Caki2 (cell line): Measurements from ENCODE around the gene HASPIN. TPM values are rescaled to one million over a fixed set of nuclear protein-coding genes. Genes with fewer than 3 reads are reported as not detected.
A peak's percentile ranks its signal among the peaks of the same experiment; 100 is the strongest.
"Not testable (repeated sequence)": the region's sequence is repeated elsewhere in the genome, so short reads cannot be mapped to it uniquely, and the experiment has no call there.

Source experiments
- DNase-seq: peaks from one replicate; pipeline ENCODE4 v3.0.0-alpha.2; 2015; ENCODE audit warnings: low read depth
- in situ Hi-C: cut with HindIII; loops from 2 replicates; pipeline ENCODE4 v1.10.0; 2016; ENCODE audit warnings: low sequenced_read_pairs, low pct_unique_long_range_greater_than_20kb, mixed read lengths
- total RNA-seq: library from RNA; depleted of rRNA; stranded (reverse); fragments of >200 nt; shearing (Covaris generic); gene quantifications from 2 replicates; pipeline ENCODE4 v1.2.3, GENCODE V29; 2014; ENCODE audit warnings: low replicate concordance

Gene HASPIN
- total RNA-seq, 1 experiment from 2014 or later, result 9.9 TPM

- no peak for DNase-seq
- in situ Hi-C loops, result no loop called here
Measured at GRCh38 chr17:3727041-3727440, 3.3 kb downstream of the HASPIN start.

- DNase-seq, in situ Hi-C loops: not testable (repeated sequence)
Measured at GRCh38 chr17:3728099-3728498, 4.4 kb downstream of the HASPIN start.

GRCh38 chr17:3729881-3730280 lies 6.2 kb downstream of the HASPIN start:
- in situ Hi-C loops, result no loop called here
- DNase-seq, result no peak

GRCh38 chr17:3730881-3731429 lies 7.3 kb downstream of the HASPIN start:
- DNase-seq, result peak; percentile 42
- in situ Hi-C loops, result no loop called here

GRCh38 chr17:3732210-3732621 lies 8.5 kb downstream of the HASPIN start:
- in situ Hi-C loops, result no loop called here
- DNase-seq, result peak; percentile 74

- DNase-seq, in situ Hi-C loops: not testable (repeated sequence)
Measured at GRCh38 chr17:3734911-3735276, 11.2 kb downstream of the HASPIN start.

- no peak for DNase-seq
- in situ Hi-C loops, result no loop called here
Measured at GRCh38 chr17:3735515-3735914, 11.8 kb downstream of the HASPIN start.

- in situ Hi-C loops, result no loop called here
- DNase-seq, result peak; percentile 33
Measured at GRCh38 chr17:3738562-3739295, 15.0 kb downstream of the HASPIN start.

GRCh38 chr17:3739422-3740124 lies 15.9 kb downstream of the HASPIN start:
- in situ Hi-C loops, result no loop called here
- DNase-seq, result no peak

GRCh38 chr17:3740611-3741073 lies 16.9 kb downstream of the HASPIN start:
- DNase-seq, result no peak
- in situ Hi-C loops, result no loop called here

GRCh38 chr17:3744014-3744413 lies 20.3 kb downstream of the HASPIN start:
- peak; percentile 15 for DNase-seq

GRCh38 chr17:3745071-3745470 lies 21.4 kb downstream of the HASPIN start:
- no peak for DNase-seq
- in situ Hi-C loops, result no loop called here

More at GRCh38 chr17:3744014-3744413, 20.3 kb downstream of the HASPIN start:
- in situ Hi-C loops, result no loop called here

GRCh38 chr17:3747805-3748204 lies 24.1 kb downstream of the HASPIN start:
- DNase-seq, result no peak
- in situ Hi-C loops, result no loop called here

- in situ Hi-C loops, result no loop called here
- no peak for DNase-seq
Measured at GRCh38 chr17:3748576-3748975, 24.9 kb downstream of the HASPIN start.

- no peak for DNase-seq
- in situ Hi-C loops, result no loop called here
Measured at GRCh38 chr17:3750296-3750695, 26.6 kb downstream of the HASPIN start.

GRCh38 chr17:3750926-3751325 lies 27.2 kb downstream of the HASPIN start:
- no peak for DNase-seq
- in situ Hi-C loops, result no loop called here

GRCh38 chr17:3751836-3752235 lies 28.1 kb downstream of the HASPIN start:
- in situ Hi-C loops, result no loop called here
- DNase-seq, result no peak

- in situ Hi-C loops, result no loop called here
- DNase-seq, result no peak
Measured at GRCh38 chr17:3753624-3754023, 29.9 kb downstream of the HASPIN start.

- in situ Hi-C loops, result no loop called here
- no peak for DNase-seq
Measured at GRCh38 chr17:3754066-3754457, 30.4 kb downstream of the HASPIN start.
